K562 (cell line): ENCODE data around the gene SLC6A8. TPM values are rescaled to one million over a fixed set of nuclear protein-coding genes. Genes with fewer than 3 reads are reported as not detected.

ENCODE experiments used
- ADNP ChIP-seq: fragments of 200-800 bp; sonication (Bioruptor generic); IDR thresholded peaks from 2 replicates; pipeline ENCODE4 v1.6.1; 2016; ENCODE audit warnings: missing genetic modification characterization, missing compliant biosample characterization
- EWSR1 ChIP-seq: fragments of 450-650 bp; IDR thresholded peaks from 2 replicates; pipeline ENCODE4 v1.6.1; 2018; ENCODE audit warnings: borderline replicate concordance, mild to moderate bottlenecking, low read depth, moderate library complexity; ENCODE audit not compliant: partially characterized antibody
- HMG20A ChIP-seq: fragments of 450-650 bp; formaldehyde crosslinking; conservative IDR thresholded peaks from 2 replicates; pipeline ENCODE4 v1.4.0; 2020; ENCODE audit warnings: mild to moderate bottlenecking, mixed read lengths
- HNRNPLL ChIP-seq: fragments of 200-400 bp; formaldehyde crosslinking; IDR thresholded peaks from 2 replicates; pipeline ENCODE4 v1.6.1; 2017; ENCODE audit warnings: low read length, low read depth, mild to moderate bottlenecking; ENCODE audit not compliant: poor library complexity, severe bottlenecking
- KLF10 ChIP-seq: fragments of 250-450 bp; sonication (Bioruptor Pico); IDR thresholded peaks from 2 replicates; pipeline ENCODE4 v1.6.1; 2021; ENCODE audit warnings: matching md5 sums
- NR4A1 ChIP-seq, 2 experiments: fragments of 250-450 bp in 1 of 2; fragments of 450-650 bp in 1 of 2; sonication (Bioruptor Pico) in 1 of 2; IDR thresholded peaks; 2 replicates each; pipeline versions ENCODE4 v1.4.0 to v1.6.1; 2016 to 2020; ENCODE audit warnings: mild to moderate bottlenecking in 2 of 2, missing compliant biosample characterization in 1 of 2, missing genetic modification characterization in 1 of 2, moderate library complexity in 1 of 2
- SRF ChIP-seq, 2 experiments: fragments of 250-450, 450-650 bp in 1 of 2; sonication (Bioruptor Pico) in 1 of 2; sonication (generic) in 1 of 2; formaldehyde crosslinking; IDR thresholded peaks; 2 replicates each; pipeline versions ENCODE4 v1.5.0 to v1.5.1; 2020 to 2022; ENCODE audit warnings: mild to moderate bottlenecking in 1 of 2, missing genetic modification reagents in 1 of 2
- STAT5B ChIP-seq: fragments of 250-450 bp; sonication (Bioruptor Pico); IDR thresholded peaks from 2 replicates; pipeline ENCODE4 v1.8.0; 2021; ENCODE audit warnings: mild to moderate bottlenecking, inconsistent platforms
- SUPT5H ChIP-seq: fragments of 450-650 bp; IDR thresholded peaks from 2 replicates; pipeline ENCODE4 v1.6.1; 2016
- TCF7 ChIP-seq: sonication (generic); IDR thresholded peaks from 2 replicates; pipeline ENCODE4 v1.6.1; 2016; ENCODE audit warnings: antibody characterized with exemption, borderline replicate concordance
- ZNF507 ChIP-seq: conservative IDR thresholded peaks from 2 replicates; pipeline ENCODE4 v1.6.1; 2017; ENCODE audit warnings: missing genetic modification characterization, missing compliant biosample characterization
- ZNF583 ChIP-seq: fragments of 250-450 bp; sonication (Bioruptor Pico); IDR thresholded peaks from 2 replicates; pipeline ENCODE4 v1.4.0; 2020
- ZNF699 ChIP-seq: fragments of 250-450 bp; sonication (Bioruptor Pico); IDR thresholded peaks from 2 replicates; pipeline ENCODE4 v1.8.0; 2021; ENCODE audit warnings: mild to moderate bottlenecking, moderate library complexity; ENCODE audit not compliant: insufficient replicate concordance
- polyA plus RNA-seq, 8 experiments: library from polyadenylated mRNA; depleted of rRNA in 4 of 8; stranded (reverse) in 5 of 8; unstranded in 3 of 8; fragments of >200 nt; fragmentation: Nextera tagmentation in 2 of 8; fragmentation: Illumina TruSeq in 1 of 8; extraction: Ambion mirVana in 2 of 8; extraction: Trizol in 1 of 8; gene quantifications; 2 replicates each; pipeline versions ENCODE4 v1.2.1 to v1.2.3, GENCODE V29; 2011 to 2014; ENCODE audit warnings: inconsistent platforms in 1 of 8, missing spikeins in 1 of 8
- total RNA-seq, 7 experiments: library from RNA; depleted of rRNA in 6 of 7; stranded (reverse); fragments of >200 nt in 6 of 7; fragmentation: Illumina TruSeq in 2 of 7; extraction: Trizol in 2 of 7; gene quantifications; 2 replicates each; pipeline versions ENCODE4 v1.2.1 to v1.2.3, GENCODE V29; 2011 to 2021; ENCODE audit warnings: low replicate concordance in 1 of 7
- TF ChIP-seq, protein P1 (sequence below): fragments of 200-400 bp; formaldehyde crosslinking; IDR thresholded peaks from 2 replicates; pipeline ENCODE4 v1.6.1; 2017; ENCODE audit warnings: mild to moderate bottlenecking, low read depth, low read length, moderate library complexity
- TF ChIP-seq, protein P2 (sequence below): fragments of 450-650 bp; IDR thresholded peaks from 2 replicates; pipeline ENCODE4 v1.6.1; 2017; ENCODE audit warnings: antibody characterized with exemption
- TF ChIP-seq, protein P3 (sequence below): fragments of 200-800 bp; sonication (Bioruptor generic); IDR thresholded peaks from 2 replicates; pipeline ENCODE4 v1.6.1; 2016; ENCODE audit warnings: missing genetic modification characterization, missing compliant biosample characterization
- TF ChIP-seq, protein P4 (sequence below): sonication (generic); formaldehyde crosslinking; IDR thresholded peaks from 2 replicates; pipeline ENCODE4 v1.8.1; 2022; ENCODE audit warnings: missing genetic modification reagents

Gene SLC6A8
- total and polyA plus RNA-seq, 9 of the 15 experiments (the other 6 are each of a cell fraction or from before 2014, with no cell fraction given) = 0.68 to 144 (median 34.3) TPM

DNA sequence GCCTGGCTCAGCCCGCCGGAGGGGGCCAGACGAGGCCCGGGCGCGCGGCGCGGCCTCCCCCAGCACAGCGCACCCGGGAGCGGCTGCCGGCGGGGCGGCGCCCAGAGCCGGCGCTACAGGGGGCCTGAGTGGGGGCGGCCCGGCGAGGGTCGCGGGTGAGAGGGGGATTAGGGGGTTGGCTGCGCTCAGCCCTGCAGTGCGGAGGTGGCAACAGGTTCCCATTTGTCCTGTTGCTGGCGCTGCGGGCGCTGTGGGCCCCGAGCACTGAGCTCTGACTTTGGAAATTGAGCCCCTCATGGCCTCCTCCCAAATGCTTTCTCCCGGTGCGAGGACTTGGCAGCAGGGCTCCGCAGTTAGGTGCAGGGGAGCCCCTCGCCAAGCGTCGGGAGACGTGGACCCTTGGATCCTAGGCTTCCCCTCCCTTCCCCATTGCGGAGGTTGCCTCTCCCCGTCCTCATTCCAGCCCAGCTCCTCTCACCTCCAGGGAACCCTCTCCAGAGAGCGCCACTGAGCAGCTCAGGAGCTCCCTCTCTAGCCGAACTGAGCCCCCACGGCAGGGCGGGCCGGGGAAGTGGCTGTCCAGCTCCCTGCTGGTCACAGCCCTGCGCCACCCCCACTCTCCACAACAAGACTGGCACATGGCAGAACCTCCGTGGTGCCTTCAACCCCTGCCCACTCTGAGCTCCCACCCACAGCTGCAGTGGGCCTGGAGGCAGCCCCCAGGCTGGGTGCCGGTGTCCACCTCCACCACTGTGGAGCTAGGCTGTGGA lies 43.2 kb upstream of the SLC6A8 start (continued):
- TF ChIP-seq, protein P1, sequence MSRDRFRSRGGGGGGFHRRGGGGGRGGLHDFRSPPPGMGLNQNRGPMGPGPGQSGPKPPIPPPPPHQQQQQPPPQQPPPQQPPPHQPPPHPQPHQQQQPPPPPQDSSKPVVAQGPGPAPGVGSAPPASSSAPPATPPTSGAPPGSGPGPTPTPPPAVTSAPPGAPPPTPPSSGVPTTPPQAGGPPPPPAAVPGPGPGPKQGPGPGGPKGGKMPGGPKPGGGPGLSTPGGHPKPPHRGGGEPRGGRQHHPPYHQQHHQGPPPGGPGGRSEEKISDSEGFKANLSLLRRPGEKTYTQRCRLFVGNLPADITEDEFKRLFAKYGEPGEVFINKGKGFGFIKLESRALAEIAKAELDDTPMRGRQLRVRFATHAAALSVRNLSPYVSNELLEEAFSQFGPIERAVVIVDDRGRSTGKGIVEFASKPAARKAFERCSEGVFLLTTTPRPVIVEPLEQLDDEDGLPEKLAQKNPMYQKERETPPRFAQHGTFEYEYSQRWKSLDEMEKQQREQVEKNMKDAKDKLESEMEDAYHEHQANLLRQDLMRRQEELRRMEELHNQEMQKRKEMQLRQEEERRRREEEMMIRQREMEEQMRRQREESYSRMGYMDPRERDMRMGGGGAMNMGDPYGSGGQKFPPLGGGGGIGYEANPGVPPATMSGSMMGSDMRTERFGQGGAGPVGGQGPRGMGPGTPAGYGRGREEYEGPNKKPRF = no peak
- TF ChIP-seq NR4A1 (CRISPR knock-in tag; IDR thresholded peaks at IDR 0.05) = no peak
- no peak for TF ChIP-seq NR4A1 (tag; IDR thresholded peaks at IDR 0.05)
- no peak for TF ChIP-seq HNRNPLL
- no peak for TF ChIP-seq SUPT5H
- TF ChIP-seq EWSR1 = no peak
- TF ChIP-seq, protein P2, sequence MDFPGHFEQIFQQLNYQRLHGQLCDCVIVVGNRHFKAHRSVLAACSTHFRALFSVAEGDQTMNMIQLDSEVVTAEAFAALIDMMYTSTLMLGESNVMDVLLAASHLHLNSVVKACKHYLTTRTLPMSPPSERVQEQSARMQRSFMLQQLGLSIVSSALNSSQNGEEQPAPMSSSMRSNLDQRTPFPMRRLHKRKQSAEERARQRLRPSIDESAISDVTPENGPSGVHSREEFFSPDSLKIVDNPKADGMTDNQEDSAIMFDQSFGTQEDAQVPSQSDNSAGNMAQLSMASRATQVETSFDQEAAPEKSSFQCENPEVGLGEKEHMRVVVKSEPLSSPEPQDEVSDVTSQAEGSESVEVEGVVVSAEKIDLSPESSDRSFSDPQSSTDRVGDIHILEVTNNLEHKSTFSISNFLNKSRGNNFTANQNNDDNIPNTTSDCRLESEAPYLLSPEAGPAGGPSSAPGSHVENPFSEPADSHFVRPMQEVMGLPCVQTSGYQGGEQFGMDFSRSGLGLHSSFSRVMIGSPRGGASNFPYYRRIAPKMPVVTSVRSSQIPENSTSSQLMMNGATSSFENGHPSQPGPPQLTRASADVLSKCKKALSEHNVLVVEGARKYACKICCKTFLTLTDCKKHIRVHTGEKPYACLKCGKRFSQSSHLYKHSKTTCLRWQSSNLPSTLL = no peak
- TF ChIP-seq, protein P3, sequence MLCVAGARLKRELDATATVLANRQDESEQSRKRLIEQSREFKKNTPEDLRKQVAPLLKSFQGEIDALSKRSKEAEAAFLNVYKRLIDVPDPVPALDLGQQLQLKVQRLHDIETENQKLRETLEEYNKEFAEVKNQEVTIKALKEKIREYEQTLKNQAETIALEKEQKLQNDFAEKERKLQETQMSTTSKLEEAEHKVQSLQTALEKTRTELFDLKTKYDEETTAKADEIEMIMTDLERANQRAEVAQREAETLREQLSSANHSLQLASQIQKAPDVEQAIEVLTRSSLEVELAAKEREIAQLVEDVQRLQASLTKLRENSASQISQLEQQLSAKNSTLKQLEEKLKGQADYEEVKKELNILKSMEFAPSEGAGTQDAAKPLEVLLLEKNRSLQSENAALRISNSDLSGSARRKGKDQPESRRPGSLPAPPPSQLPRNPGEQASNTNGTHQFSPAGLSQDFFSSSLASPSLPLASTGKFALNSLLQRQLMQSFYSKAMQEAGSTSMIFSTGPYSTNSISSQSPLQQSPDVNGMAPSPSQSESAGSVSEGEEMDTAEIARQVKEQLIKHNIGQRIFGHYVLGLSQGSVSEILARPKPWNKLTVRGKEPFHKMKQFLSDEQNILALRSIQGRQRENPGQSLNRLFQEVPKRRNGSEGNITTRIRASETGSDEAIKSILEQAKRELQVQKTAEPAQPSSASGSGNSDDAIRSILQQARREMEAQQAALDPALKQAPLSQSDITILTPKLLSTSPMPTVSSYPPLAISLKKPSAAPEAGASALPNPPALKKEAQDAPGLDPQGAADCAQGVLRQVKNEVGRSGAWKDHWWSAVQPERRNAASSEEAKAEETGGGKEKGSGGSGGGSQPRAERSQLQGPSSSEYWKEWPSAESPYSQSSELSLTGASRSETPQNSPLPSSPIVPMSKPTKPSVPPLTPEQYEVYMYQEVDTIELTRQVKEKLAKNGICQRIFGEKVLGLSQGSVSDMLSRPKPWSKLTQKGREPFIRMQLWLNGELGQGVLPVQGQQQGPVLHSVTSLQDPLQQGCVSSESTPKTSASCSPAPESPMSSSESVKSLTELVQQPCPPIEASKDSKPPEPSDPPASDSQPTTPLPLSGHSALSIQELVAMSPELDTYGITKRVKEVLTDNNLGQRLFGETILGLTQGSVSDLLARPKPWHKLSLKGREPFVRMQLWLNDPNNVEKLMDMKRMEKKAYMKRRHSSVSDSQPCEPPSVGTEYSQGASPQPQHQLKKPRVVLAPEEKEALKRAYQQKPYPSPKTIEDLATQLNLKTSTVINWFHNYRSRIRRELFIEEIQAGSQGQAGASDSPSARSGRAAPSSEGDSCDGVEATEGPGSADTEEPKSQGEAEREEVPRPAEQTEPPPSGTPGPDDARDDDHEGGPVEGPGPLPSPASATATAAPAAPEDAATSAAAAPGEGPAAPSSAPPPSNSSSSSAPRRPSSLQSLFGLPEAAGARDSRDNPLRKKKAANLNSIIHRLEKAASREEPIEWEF (CRISPR knock-in tag) = no peak
- no peak for TF ChIP-seq STAT5B
- TF ChIP-seq HMG20A (CRISPR knock-in tag) = no peak
- no peak for TF ChIP-seq ADNP (tag)
- no peak for TF ChIP-seq ZNF699
- TF ChIP-seq SRF (CRISPR knock-in tag; IDR thresholded peaks at IDR 0.05) = no peak
- TF ChIP-seq ZNF507 (tag) = no peak
- no peak for TF ChIP-seq KLF10
- TF ChIP-seq TCF7 = no peak
- TF ChIP-seq ZNF583 (CRISPR knock-in tag) = no peak
- TF ChIP-seq, protein P4, sequence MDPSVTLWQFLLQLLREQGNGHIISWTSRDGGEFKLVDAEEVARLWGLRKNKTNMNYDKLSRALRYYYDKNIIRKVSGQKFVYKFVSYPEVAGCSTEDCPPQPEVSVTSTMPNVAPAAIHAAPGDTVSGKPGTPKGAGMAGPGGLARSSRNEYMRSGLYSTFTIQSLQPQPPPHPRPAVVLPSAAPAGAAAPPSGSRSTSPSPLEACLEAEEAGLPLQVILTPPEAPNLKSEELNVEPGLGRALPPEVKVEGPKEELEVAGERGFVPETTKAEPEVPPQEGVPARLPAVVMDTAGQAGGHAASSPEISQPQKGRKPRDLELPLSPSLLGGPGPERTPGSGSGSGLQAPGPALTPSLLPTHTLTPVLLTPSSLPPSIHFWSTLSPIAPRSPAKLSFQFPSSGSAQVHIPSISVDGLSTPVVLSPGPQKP (CRISPR knock-in tag) = no peak
